ENCODE measurements around the gene DNAAF6. TPM values are rescaled to one million over a fixed set of nuclear protein-coding genes. Genes with fewer than 3 reads are reported as not detected.
A peak's percentile ranks its signal among the peaks of the same experiment; 100 is the strongest.
"Not testable (repeated sequence)": the region's sequence is repeated elsewhere in the genome, so short reads cannot be mapped to it uniquely, and the experiment has no call there.

DNAAF6 gene
- not detected for total RNA-seq
- long read RNA-seq, donor 1, result 0 reads
- long read RNA-seq, donor 2, result 0 reads

- peak within 1 kb of the TSS; percentile 9 for H3K4me3 ChIP-seq
- ATAC-seq (peak; percentile 93), DNase-seq (peak; percentile 70 to 72 (median 71))
- TF ChIP-seq CTCF (IDR thresholded peaks at IDR 0.05), result no peak
- no peaks in the 10 kb centered on the region for H3K36me3 ChIP-seq (ENCODE audit: low read depth)
- H3K9me3 ChIP-seq, result no peaks in the 10 kb centered on the region
- no peaks in the 10 kb centered on the region for H3K4me1 ChIP-seq (ENCODE audit: low read depth)
- intact Hi-C loops (cut with DNase I, micrococcal nuclease), result no loop called here
Measured at GRCh38 chrX:107205770-107206696, at the start of gene DNAAF6, which contains the start of gene NUP62CL. Gene DNAAF6 (plus strand): TSS chrX:107206611. CDS start chrX:107212876, 6,265 bp downstream. Gene NUP62CL (minus strand): TSS chrX:107206433. CDS start chrX:107175146, 31,287 bp downstream.

- H3K9me3 ChIP-seq; ATAC-seq; DNase-seq; H3K4me3 ChIP-seq; intact Hi-C loops (cut with DNase I, micrococcal nuclease); H3K36me3 ChIP-seq (ENCODE audit: low read depth); H3K4me1 ChIP-seq (ENCODE audit: low read depth): not testable (repeated sequence)
Measured at GRCh38 chrX:107157618-107158017, 48.8 kb upstream of the DNAAF6 start.

- intact Hi-C loops (cut with DNase I, micrococcal nuclease), result no loop called here
Measured at GRCh38 chrX:107167163-107167921, 39.1 kb upstream of the DNAAF6 start.

GRCh38 chrX:107168257-107168656 is 38.2 kb upstream of the DNAAF6 start:
- intact Hi-C loops (cut with DNase I, micrococcal nuclease), result no loop called here
- no peaks in the 10 kb centered on the region for H3K9me3 ChIP-seq
- no peaks in the 10 kb centered on the region for H3K36me3 ChIP-seq (ENCODE audit: low read depth)
- no peak overlapping the region for H3K4me3 ChIP-seq
- ATAC-seq, result no peak
- no peak for TF ChIP-seq CTCF (IDR thresholded peaks at IDR 0.05)
- H3K4me1 ChIP-seq (ENCODE audit: low read depth), result no peaks in the 10 kb centered on the region
- DNase-seq, result no peak

More at GRCh38 chrX:107167163-107167921, 39.1 kb upstream of the DNAAF6 start:
- H3K36me3 ChIP-seq (ENCODE audit: low read depth), result no peaks in the 10 kb centered on the region
- no peaks in the 10 kb centered on the region for H3K9me3 ChIP-seq
- H3K4me1 ChIP-seq (ENCODE audit: low read depth), result no peaks in the 10 kb centered on the region
- TF ChIP-seq CTCF (IDR thresholded peaks at IDR 0.05), result no peak
- H3K4me3 ChIP-seq, result no peak overlapping the region
- DNase-seq (no peak), ATAC-seq (no peak)

GRCh38 chrX:107168712-107169111 is 37.7 kb upstream of the DNAAF6 start:
- TF ChIP-seq CTCF (IDR thresholded peaks at IDR 0.05), result no peak
- ATAC-seq (no peak), DNase-seq (no peak)
- Histone ChIP-seq H3K9me3 (no peaks in the 10 kb centered on the region), H3K36me3 (ENCODE audit: low read depth) (no peaks in the 10 kb centered on the region), H3K4me3 (no peak overlapping the region), H3K4me1 (ENCODE audit: low read depth) (no peaks in the 10 kb centered on the region)
- intact Hi-C loops (cut with DNase I, micrococcal nuclease), result no loop called here
